ENCODE results near the gene ZNF560.
A peak's percentile ranks its signal among the peaks of the same experiment; 100 is the strongest.
"Not testable (repeated sequence)": the region's sequence is repeated elsewhere in the genome, so short reads cannot be mapped to it uniquely, and the experiment has no call there.

The ZNF560 gene

DNA sequence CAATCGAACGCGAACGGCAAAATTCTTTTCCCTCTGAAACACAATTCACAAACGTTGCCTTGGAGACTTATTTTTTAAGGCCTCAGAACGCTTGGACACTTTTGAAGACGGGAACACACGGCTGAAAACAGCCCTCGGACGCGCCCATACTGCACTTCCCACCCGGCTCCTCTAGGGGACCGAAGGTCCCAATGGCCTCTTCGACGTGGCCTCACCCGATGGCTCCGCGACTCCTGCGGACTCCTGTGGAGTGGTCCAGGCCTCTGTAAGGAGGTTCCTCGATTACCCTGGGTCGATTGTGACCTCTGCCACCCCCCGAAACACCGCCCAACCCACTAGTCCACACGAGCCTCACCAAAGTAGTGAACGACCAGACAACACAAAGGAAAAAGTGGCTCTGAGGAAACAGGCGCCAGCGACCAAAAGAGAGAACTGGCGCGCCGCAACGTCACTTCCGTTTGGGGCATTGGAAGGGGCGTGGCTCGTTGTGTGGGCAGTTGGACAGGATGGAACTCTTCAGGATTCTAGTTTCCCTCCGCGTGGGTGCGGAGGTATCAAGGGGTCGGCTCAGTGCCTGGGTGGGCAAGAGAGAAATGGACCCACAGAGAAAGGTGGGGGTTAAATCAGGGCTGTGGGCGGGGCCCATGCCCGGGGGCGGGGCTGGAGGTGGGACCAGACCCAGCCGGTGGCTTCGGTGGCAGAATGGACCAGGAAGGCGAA is at the start of gene ZNF560:
TSS of gene ZNF560 (minus strand) at position 434 of the 720 bp plus-strand sequence. CDS start 23,303 bp downstream, outside the sequence.
- DNase-seq (ENCODE audit: low read depth): no peak

DNA sequence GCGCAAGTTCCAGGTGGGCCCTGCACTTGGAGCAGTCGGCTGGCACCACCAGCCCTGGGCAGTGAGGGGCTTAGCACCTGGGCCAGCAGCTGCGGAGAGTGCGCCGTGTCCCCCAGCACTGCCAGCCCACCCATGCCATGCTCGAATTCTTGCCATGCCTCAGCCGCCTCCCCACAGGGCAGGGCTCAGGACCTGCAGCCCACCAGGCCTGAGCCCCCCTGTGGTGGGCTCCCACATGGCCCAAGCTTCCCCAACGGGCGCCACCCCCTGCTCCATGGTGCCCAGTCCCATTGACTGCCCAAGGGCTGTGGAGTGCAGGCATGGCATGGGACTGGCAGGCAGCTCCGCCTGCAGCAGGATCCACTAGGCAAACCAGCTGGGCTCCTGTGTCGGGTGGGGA is 49.5 kb upstream of the ZNF560 start:
- DNase-seq (ENCODE audit: low read depth): no peak

DNA sequence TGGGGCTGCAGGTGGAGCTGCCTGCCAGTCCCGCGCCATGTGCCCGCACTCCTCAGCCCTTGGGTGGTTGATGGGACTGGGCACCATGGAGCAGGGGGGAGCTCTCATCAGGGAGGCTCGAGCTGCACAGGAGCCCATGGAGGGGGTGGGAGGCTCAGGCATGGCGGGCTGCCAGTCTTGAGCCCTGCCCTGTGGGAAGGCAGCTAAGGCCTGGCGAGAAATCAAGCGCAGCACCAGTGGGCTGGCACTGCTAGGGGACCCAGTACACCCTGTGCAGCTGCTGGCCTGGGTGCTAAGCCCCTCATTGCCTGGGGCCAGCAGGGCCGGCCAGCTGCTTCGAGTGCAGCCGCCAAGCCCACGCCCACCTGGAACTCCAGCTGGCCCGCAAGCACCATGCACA is 42.9 kb upstream of the ZNF560 start:
- not testable (repeated sequence) for DNase-seq (ENCODE audit: low read depth)

DNA sequence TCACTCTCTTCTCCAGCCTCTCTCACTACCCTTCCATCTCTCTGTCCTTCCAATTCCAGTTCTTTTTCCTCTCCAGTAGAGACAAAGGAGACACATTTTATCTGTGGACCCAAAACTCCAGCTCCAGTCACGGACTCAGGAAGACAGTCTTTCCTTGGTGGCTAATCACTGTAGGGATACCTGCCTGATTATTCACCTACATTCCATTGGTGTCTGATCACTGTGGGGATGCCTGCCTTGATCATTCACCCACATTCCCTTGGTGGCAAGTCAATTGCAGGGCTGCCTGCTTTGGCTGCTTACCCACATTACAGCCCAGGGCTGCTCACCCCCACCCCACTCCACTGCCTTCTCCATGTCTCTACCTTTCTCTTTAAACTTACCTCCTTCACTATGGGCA is 41.5 kb upstream of the ZNF560 start:
- not testable (repeated sequence) for DNase-seq (ENCODE audit: low read depth)

DNA sequence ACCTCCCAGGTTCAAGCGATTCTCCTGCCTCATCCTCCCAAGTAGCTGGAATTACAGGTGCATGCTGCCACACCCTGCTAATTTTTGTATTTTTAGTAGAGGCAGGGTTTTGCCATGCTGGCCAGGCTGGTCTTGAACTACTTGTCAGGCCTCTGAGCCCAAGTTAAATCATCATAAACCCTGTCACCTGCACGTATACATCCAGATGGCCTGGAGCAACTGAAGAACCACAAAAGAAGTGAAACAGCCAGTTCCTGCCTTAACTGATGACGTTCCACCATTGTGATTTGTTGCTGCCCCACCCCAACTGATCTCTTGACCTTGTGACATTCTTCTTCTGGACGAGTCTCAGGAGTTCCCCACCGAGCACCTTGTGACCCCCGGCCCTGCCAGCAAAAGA is 40.8 kb upstream of the ZNF560 start:
- DNase-seq (ENCODE audit: low read depth): not testable (repeated sequence)

DNA sequence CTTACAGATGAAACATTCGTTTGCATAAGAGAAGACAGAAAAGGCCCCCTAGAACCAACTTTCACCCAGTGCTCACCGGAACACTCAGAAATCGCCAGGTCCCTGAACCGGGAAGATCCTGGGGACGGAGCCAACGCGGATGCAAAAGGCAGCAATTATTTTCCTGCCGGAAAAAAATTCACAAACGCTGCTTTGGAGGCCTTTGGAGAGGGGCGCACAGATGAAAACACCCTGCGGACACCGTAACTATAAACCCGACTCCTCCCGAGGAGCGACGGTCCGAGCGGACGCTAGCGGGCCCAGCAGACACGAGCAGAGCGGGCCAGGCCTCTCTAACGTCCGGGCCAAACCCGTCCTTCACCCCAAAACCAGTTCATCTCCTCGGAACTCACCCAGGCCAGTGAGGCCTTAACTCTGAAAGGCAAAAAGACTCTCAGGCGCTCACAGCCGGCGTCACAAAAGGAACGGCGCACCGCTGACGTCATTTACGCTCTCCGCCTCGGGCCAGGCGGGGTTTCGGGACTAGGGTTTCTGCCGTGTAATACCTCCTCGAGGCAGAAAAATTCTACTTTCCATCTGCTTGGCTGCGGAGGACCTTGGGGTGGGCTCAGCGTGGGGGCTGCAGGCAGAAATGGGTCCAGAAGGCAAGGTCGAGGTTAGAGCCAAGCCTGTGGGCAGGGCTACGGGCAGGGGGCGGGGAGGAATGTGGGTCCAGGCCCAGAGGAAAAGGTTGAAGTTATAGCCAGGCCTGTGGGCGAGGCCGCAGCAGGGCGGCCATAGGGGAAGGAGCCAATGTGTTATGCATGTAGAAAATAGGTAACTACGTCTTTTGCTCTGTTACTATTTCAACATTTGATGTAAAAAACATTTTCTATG is 40.0 kb upstream of the ZNF560 start, which contains the start of gene ZNF426:
TSS of gene ZNF426 (minus strand) at position 463 of the 876 bp plus-strand sequence. CDS start 2,413 bp downstream, outside the sequence.
- DNase-seq (ENCODE audit: low read depth): peak; percentile 79

DNA sequence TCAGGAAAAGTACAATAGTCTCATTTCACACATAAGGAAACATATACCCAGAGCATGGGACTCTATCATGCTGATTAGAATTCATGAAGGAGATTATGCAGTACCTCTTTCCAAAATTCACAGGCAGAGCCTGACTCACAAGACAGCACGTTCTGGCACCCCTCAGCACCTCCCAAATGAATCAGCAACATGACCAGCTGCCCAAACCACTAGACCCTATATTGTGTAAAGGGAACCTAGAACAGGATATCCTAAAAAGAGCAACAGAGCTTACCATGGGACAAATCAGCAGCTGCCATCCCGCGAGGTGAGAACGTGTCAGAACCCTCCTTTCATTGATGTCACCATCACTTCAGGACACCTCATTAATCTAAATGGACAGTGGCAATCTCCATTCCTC is 37.5 kb upstream of the ZNF560 start:
- DNase-seq (ENCODE audit: low read depth): no peak

DNA sequence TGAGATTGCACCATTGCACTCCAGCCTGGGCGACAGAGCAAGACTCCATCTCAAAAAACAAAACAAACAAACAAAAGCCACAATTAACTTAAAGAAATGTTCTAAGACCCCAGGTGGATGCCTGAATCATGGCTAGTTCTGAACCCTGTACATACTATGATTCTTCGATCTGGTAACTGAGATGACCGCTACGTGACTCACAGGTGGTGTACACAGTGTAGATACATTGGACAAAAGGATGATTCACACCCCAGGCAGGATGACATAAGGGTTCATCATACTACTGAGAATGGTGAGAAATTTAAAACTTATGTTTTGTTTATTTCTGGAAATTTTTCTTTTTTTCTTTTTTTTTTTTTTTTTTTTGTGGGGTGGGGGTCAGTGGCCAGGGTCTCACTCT is 33.5 kb upstream of the ZNF560 start:
- DNase-seq (ENCODE audit: low read depth): no peak

DNA sequence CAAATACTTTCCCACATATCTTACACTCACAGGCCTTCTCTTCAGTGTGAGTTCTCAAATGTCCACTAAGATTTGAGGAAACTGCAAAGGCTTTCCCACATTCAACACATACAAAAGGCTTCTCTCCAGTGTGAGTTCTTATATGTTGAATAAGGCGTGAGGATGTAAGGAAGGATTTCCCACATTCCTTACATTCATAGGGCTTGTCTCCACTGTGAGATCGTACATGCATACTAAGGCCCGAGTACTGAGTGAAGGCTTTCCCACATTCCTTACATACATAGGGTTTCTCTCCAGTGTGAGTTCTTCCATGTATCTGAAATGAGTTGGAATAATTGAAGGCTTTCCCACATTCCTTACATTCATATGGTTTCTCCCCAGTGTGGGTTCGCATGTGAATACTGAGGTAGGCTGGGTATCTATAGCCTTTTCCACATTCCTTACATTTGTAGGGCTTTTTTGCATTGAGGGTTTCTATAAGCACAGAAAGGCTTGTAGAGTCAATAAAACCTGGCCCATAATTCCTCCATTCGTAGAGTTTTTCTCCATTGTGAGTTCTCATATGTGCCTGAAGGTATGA is 30.4 kb upstream of the ZNF560 start:
- DNase-seq (ENCODE audit: low read depth): no peak

DNA sequence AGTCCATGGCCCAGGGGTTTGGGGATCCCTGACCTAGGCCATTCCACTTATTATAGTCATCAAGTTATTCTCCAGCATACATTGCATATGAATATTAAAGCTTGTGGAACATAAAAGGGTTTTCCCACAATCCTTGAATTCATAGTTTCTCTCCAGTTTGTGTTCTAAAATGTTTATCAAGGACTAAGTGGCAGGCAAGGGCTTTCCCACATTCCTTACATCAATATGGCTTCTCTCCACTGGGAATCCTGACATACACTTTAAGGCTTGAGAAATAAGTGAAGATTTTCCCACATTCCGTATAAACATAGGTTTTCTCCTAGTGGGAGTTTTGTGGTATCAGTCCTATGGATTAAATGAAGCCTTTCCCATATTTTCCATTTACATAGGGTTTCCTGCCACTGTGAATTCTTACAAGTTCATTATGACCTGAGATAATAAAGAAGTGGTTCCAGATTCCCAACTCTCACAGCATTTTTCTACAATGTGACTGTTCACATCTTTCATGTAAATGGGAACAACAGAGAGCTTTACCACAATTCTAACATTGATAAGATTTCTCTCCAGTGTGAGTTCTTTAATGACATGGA is 25.6 kb upstream of the ZNF560 start:
- DNase-seq (ENCODE audit: low read depth): no peak

DNA sequence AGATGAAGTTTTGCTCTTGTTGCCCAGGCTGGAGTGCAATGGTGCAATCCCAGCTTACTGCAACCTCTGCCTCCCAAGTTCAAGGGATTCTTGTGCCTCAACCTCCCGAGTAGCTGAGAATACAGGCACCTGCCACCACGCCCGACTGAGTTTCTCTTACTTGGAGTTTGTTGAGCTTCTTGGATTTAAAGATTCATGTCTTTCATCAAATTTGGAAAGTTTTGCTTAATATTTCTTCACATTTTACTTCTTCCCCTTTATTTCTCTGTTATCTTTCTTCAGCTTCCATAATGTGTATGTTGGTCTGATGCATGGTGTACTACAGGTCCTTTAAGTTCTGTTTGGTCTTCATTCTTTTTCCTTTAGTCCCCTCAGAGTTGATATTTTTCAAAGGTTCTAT is 8.9 kb upstream of the ZNF560 start:
- DNase-seq (ENCODE audit: low read depth): no peak

DNA sequence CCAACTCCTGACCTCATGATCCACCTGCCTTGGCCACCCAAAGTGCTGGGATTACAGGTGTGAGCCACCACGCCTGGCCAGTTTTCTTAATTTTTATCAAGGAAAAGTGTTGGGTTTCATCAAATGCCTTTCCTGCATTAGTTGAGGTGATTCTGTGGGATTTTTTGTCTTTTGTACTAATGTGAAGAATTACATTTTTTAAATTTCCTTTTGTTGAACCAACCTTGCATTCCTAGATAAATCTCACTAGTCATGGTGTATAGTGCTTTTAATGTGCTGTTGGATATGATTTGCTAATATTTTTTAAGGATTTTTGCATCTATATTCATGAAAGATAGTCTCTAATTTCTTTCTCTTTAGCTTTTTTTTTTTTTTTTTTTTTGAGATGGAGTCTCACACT is 2.4 kb upstream of the ZNF560 start:
- DNase-seq (ENCODE audit: low read depth): no peak

DNA sequence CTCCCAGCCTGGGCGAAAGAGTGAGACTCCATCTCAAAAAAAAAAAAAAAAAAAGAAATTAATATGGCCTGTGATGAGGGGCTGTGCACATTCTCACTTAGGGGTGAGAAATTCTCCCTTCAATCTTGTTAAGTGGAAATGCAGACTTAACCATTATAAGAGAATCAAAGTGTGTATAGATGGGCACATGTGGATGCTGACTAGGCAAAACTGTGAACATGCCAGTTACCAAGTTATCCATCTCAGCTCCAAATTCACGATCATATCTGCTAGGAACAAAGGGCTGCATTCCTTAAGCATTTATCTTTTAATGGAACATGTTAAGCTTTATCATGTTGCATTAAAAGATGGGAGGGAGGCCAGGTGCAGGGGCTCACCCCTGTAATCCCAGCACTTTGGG is 4.3 kb downstream of the ZNF560 start:
- no peak for DNase-seq (ENCODE audit: low read depth)

DNA sequence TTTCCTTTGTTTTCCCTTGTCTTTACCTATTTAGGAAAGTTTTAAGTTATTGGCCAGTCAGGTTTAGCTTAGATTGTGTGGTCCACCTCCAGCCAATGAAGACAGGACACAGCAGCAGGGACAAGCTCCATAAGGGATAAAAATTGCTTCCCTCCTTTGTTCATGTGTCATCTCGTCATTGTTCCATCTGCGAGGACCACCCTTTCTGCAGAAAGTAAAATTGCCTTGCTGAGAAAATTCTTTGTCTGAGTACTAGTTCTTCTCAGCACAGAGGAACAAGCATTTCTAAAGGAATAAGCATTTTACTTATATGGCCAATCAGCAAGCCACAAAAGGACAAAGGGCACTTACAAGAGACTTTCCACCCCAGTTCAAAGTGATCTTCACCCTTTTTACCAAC is 11.4 kb downstream of the ZNF560 start:
- DNase-seq (ENCODE audit: low read depth): no peak

DNA sequence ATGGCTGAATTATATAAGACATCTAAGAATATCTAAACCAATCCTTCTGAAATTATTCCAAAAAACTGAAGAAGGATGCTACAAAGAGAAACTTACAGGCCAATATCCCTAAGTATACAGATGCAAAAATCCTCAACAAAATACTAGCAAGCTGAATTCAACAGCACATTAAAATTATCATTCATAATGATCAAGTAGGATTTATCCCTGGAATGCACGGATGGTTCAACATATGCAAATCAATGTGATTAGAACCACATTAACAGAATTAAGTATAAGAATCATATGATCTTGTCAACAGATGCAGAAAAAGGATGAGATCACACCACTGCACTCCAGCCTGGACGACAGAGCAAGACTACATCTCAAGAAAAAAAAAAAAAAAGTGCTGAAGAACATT is 13.3 kb downstream of the ZNF560 start:
- DNase-seq (ENCODE audit: low read depth): no peak

DNA sequence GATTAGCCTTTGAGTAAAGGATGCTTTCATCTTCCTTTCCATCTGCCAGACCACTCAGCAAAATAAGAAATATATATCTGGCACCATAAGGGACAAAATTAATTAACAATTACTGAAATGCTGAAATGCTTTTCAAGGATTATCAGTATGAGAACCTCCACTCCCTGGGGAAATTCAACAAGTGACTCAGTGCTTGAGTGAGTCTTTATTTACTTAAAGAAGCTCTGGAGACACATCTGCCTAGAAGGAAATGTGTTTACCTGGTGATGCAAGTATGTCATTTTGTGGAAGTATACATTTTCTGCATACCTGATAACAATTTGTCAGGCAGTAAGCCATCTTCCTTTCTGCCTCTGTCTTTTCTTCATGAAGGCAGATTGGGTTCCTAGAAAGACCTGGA is 23.4 kb downstream of the ZNF560 start:
- DNase-seq (ENCODE audit: low read depth): no peak

DNA sequence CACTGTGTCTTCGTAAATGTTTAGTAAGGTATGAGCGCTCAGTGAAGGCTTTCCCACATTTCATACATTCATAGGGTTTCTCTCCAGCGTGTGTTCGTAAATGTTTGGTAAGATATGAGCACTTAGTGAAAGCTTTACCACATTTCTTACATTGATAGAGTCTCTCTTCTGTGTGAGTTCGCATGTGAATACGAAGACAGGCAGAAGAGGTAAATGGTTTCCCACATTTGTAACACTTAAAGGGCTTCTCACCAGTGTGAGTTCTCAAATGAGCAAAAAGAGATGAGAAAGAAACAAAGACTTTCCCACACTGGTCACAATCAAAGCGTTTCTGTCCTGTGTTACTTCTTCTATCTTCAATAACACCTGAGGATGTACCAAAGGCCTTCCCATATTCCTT is 31.3 kb downstream of the ZNF560 start:
- DNase-seq (ENCODE audit: low read depth): no peak

DNA sequence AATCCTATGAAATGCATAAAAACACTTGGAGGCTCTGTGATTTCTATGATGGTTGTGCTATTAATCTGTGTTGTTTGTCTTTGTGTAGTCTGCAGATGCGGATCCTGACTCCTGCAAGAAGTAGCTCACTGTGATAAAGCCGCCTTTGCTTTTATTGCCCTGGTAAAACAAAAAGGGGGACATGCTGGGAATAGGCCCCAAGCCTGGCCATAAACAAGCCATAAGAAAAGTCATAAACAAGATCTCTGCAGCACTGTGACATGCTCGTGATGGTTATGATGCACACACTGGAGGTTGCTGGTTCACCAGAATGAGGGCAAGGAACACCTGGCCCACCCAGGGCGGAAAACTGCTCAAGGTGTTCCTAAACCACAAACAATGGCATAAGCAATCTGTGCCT is 36.5 kb downstream of the ZNF560 start:
- no peak for DNase-seq (ENCODE audit: low read depth)

DNA sequence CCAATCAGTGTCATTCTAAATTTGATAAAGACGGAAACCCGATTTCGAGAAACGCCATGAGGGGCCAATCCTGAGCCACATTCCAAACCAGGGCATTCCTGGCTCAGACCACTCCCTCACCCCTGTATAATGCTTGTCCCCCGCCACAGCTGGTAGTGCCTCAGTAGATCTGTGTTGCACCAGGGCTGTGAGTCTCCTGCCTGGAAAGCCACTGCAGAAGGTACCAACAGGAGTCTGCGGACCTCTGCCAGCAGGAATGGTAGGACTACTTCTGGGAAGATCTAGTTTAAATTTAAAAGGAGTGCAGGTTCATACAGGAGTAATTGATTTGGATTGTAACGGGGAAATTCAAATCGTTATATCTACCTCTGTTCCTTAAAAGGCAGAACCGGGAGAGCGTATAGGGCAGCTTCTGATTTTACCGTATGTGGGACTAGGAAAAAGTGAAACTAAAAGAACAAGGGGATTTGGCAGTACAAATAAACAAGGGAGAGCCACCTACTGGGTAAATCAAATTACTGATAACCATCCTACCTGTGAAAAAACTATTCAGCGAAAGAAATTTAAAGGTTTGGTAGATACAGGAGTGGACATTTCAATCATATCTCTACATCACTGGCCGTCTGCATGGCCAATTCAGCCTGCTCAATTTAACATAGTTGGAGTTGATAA is 42.3 kb downstream of the ZNF560 start:
- no peak for DNase-seq (ENCODE audit: low read depth)

DNA sequence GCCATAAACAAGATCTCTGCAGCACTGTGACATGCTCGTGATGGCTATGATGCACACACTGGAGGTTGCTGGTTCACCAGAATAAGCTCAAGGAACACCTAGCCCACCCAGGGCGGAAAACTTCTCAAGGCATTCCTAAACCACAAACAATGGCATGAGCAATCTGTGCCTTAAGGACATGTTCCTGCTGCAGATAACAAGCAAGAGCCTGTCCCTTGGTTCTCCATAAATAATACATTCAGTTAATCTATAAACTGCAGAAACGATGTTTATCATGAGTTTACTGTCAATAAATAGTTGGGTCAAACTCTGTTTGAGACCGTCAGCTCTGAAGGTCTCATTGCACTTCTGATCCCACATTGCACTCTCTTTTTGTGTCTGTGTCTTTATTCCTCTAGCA is 44.5 kb downstream of the ZNF560 start:
- no peak for DNase-seq (ENCODE audit: low read depth)

DNA sequence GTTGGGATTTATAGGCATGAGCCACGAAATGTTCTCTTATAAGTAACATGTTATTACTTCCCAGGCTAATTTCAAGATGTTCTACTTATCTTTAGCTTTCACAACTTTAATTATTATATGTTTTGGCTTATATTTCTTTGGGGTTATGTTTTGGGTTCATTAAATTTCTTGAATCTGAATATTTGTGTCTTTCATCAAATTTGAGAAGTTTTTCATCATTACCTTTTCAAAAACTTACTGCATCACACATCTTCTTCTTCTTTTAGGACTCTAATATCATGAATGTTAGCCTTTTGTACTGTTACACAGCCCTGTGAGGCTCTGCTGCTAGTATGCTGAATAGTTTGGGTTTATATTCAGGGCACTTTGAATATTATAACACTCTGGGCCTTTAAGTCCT is 53.4 kb downstream of the ZNF560 start:
- no peak for DNase-seq (ENCODE audit: low read depth)

DNA sequence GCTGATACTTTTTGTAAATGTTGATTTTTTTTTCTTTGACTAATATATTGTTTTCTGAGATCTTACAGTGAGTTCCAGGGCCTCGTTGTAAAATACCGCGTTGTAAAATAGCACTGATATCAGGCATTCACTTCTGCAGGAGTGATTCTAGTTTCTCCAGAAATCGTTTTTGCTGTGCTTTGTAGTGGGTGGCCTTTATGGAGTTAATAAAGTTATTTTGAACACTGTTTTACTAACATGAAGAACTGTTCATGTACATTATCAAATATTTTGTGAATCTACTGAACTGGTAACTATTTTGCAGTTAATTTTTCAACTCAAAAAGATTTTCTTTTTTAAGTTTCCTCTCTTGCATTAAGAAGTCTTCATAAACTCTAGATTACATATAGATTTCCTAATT is 62.1 kb downstream of the ZNF560 start:
- DNase-seq (ENCODE audit: low read depth): no peak
